ENCODE results near the gene TMEM30B. TPM values are rescaled to one million over a fixed set of nuclear protein-coding genes. Genes with fewer than 3 reads are reported as not detected.

TMEM30B gene
- total and polyA plus RNA-seq, 12 donors = 1.3 to 6.0 (median 3.4) TPM

- Histone ChIP-seq H3K36me3 (replicated peaks in 1 of 2) (no peaks in the 10 kb centered on the region), H3K27me3 (no peaks in the 10 kb centered on the region), H3K27ac (peak overlapping the region in 1 of 5 donors; percentile 26), H3K4me3 (no peak overlapping the region), H3K9me3 (replicated peaks in 1 of 3) (no peaks in the 10 kb centered on the region), H3K4me1 (replicated peaks in 1 of 2) (no peaks in the 10 kb centered on the region)
- 83 to 90% (median 89%) methylated on average over 4 of the region's 4 CpGs for WGBS, 4 donors
- TF ChIP-seq, protein P1, sequence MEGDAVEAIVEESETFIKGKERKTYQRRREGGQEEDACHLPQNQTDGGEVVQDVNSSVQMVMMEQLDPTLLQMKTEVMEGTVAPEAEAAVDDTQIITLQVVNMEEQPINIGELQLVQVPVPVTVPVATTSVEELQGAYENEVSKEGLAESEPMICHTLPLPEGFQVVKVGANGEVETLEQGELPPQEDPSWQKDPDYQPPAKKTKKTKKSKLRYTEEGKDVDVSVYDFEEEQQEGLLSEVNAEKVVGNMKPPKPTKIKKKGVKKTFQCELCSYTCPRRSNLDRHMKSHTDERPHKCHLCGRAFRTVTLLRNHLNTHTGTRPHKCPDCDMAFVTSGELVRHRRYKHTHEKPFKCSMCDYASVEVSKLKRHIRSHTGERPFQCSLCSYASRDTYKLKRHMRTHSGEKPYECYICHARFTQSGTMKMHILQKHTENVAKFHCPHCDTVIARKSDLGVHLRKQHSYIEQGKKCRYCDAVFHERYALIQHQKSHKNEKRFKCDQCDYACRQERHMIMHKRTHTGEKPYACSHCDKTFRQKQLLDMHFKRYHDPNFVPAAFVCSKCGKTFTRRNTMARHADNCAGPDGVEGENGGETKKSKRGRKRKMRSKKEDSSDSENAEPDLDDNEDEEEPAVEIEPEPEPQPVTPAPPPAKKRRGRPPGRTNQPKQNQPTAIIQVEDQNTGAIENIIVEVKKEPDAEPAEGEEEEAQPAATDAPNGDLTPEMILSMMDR (IDR thresholded peaks at IDR 0.05) = no peak
- no peak for TF ChIP-seq POLR2A (IDR thresholded peaks at IDR 0.05)
- intact Hi-C loops (cut with DNase I) = no loop called here
- DNase-seq = no peak
Observed at GRCh38 chr14:61328626-61329262, 47.6 kb upstream of the TMEM30B start.

DNA sequence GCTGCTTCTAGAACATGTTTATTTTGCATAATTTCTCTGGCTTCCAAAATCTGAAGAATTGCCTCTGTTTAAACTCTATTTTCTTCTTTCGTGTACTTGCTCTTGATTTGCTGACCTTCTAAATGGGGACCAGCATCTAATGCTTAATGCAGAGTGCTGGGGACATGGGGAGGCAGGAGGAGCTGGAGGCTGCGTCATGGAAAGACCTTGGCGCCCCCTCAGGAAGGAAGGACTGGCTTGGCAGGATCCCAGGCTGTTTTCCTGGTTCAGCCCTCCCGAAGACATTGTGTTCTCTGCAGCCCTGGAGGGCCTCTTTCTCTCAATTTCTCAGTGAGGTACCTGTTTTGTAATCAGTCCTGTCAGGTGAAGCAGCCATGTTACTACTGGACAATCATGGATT lies 45.7 kb upstream of the TMEM30B start:
- DNase-seq = peak; percentile 71 to 89 (median 79)
- H3K27me3 ChIP-seq = no peaks in the 10 kb centered on the region
- H3K9me3 ChIP-seq (replicated peaks in 1 of 3) = no peaks in the 10 kb centered on the region
- H3K4me3 ChIP-seq = peak overlapping the region in 1 of 4 donors; percentile 6
- H3K4me1 ChIP-seq (replicated peaks in 1 of 2) = peaks cover 0 to 6% of the 10 kb centered on the region in 2 donors
- no peaks in the 10 kb centered on the region for H3K36me3 ChIP-seq (replicated peaks in 1 of 2)
- WGBS, 4 donors = 0 to 15% (median 9%) methylated on average over 4 of the region's 4 CpGs
- no peak for TF ChIP-seq POLR2A (IDR thresholded peaks at IDR 0.05)
- TF ChIP-seq, protein P1 (IDR thresholded peaks at IDR 0.05) = no peak
- peak overlapping the region in 2 of 5 donors; percentile 42 to 61 for H3K27ac ChIP-seq
- intact Hi-C loops (cut with DNase I) = no loop called here

- intact Hi-C loops (cut with DNase I) = no loop called here
- no peak for DNase-seq
Observed at GRCh38 chr14:61326146-61326545, 45.0 kb upstream of the TMEM30B start.

GRCh38 chr14:61325166-61325565 lies 44.0 kb upstream of the TMEM30B start:
- TF ChIP-seq, protein P1 (IDR thresholded peaks at IDR 0.05) = no peak
- no peak for TF ChIP-seq POLR2A (IDR thresholded peaks at IDR 0.05)
- H3K4me3 ChIP-seq = no peak overlapping the region
- intact Hi-C loops (cut with DNase I) = no loop called here
- DNase-seq = no peak
- no peak overlapping the region for H3K27ac ChIP-seq
- peaks cover 6% of the 10 kb centered on the region in 2 donors for H3K4me1 ChIP-seq (replicated peaks in 1 of 2)
- H3K36me3 ChIP-seq (replicated peaks in 1 of 2) = no peaks in the 10 kb centered on the region
- WGBS, 4 donors = 64 to 97% (median 75%) methylated on average over 1 of the region's 1 CpG
- H3K9me3 ChIP-seq (replicated peaks in 1 of 3) = no peaks in the 10 kb centered on the region
- no peaks in the 10 kb centered on the region for H3K27me3 ChIP-seq

More at GRCh38 chr14:61326146-61326545, 45.0 kb upstream of the TMEM30B start:
- Histone ChIP-seq H3K36me3 (replicated peaks in 1 of 2) (no peaks in the 10 kb centered on the region), H3K9me3 (replicated peaks in 1 of 3) (no peaks in the 10 kb centered on the region), H3K27ac (peak overlapping the region in 2 of 5 donors; percentile 3 to 61), H3K27me3 (no peaks in the 10 kb centered on the region), H3K4me1 (replicated peaks in 1 of 2) (peaks cover 3 to 6% of the 10 kb centered on the region in 2 donors), H3K4me3 (no peak overlapping the region)
- 85 to 93% (median 87%) methylated on average over 1 of the region's 1 CpG for WGBS, 4 donors
- TF ChIP-seq, protein P1 (IDR thresholded peaks at IDR 0.05) = no peak
- no peak for TF ChIP-seq POLR2A (IDR thresholded peaks at IDR 0.05)

Measured in adrenal gland (tissue), 12 donors.